Ishikawa (cell line): ENCODE measurements around the gene CIAO3.

Experiments
- CREB1 ChIP-seq: IDR thresholded peaks from 2 replicates; pipeline ENCODE4 v1.6.1; 2012; ENCODE audit warnings: low read depth
- EP300 ChIP-seq: IDR thresholded peaks from 2 replicates; pipeline ENCODE4 v1.6.1; 2012; ENCODE audit warnings: borderline replicate concordance
- FOXM1 ChIP-seq: IDR thresholded peaks from 2 replicates; pipeline ENCODE4 v1.6.1; 2012; ENCODE audit warnings: low read depth, borderline replicate concordance
- RAD21 ChIP-seq: IDR thresholded peaks from 2 replicates; pipeline ENCODE4 v1.6.1; 2012; ENCODE audit warnings: low read depth
- TAF1 ChIP-seq: IDR thresholded peaks from 2 replicates; pipeline ENCODE4 v1.6.1; 2012; ENCODE audit warnings: low read depth, mild to moderate bottlenecking
- TCF12 ChIP-seq: IDR thresholded peaks from 2 replicates; pipeline ENCODE4 v1.6.1; 2012; ENCODE audit warnings: low read depth
- TEAD4 ChIP-seq: IDR thresholded peaks from 2 replicates; pipeline ENCODE4 v1.6.1; 2012
- YY1 ChIP-seq: IDR thresholded peaks from 2 replicates; pipeline ENCODE4 v1.6.1; 2012; ENCODE audit warnings: low read depth
- TF ChIP-seq, protein P1 (sequence below): IDR thresholded peaks from 2 replicates; pipeline ENCODE4 v1.6.1; 2012
- TF ChIP-seq, protein P2 (sequence below): IDR thresholded peaks from 2 replicates; pipeline ENCODE4 v1.6.1; 2012; ENCODE audit warnings: low read depth, mild to moderate bottlenecking

DNA sequence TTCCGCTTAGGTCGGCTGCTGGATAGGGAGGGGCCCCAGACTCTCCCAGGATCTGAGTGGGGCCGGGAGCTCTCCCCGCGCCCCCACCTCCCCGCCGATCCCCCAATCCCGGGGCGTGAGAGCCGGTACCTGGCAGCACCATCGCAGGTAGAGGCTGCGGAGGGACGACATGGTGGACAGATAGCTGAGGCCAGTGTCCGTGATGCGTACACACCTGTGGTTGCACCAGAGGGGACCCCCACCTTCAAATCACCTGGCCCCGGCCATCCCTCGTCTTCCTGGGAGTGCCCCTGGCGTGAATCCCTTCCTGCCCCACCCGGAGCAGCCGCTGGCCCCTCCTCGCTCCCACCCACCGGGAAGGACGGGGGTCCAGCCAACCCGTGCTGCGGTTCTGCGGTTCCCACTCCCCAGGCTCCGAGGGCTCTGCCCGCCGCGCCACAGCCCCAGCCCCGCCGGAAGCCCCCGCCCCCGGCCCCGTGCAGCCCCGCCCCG lies 45.9 kb downstream of the CIAO3 start:
- no peak for TF ChIP-seq EP300
- no peak for TF ChIP-seq TAF1
- TF ChIP-seq CREB1 = no peak
- TF ChIP-seq, protein P1, sequence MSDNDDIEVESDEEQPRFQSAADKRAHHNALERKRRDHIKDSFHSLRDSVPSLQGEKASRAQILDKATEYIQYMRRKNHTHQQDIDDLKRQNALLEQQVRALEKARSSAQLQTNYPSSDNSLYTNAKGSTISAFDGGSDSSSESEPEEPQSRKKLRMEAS = no peak
- TF ChIP-seq TEAD4 = no peak
- no peak for TF ChIP-seq RAD21
- TF ChIP-seq, protein P2, sequence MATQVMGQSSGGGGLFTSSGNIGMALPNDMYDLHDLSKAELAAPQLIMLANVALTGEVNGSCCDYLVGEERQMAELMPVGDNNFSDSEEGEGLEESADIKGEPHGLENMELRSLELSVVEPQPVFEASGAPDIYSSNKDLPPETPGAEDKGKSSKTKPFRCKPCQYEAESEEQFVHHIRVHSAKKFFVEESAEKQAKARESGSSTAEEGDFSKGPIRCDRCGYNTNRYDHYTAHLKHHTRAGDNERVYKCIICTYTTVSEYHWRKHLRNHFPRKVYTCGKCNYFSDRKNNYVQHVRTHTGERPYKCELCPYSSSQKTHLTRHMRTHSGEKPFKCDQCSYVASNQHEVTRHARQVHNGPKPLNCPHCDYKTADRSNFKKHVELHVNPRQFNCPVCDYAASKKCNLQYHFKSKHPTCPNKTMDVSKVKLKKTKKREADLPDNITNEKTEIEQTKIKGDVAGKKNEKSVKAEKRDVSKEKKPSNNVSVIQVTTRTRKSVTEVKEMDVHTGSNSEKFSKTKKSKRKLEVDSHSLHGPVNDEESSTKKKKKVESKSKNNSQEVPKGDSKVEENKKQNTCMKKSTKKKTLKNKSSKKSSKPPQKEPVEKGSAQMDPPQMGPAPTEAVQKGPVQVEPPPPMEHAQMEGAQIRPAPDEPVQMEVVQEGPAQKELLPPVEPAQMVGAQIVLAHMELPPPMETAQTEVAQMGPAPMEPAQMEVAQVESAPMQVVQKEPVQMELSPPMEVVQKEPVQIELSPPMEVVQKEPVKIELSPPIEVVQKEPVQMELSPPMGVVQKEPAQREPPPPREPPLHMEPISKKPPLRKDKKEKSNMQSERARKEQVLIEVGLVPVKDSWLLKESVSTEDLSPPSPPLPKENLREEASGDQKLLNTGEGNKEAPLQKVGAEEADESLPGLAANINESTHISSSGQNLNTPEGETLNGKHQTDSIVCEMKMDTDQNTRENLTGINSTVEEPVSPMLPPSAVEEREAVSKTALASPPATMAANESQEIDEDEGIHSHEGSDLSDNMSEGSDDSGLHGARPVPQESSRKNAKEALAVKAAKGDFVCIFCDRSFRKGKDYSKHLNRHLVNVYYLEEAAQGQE = no peak
- TF ChIP-seq TCF12 = no peak
- TF ChIP-seq FOXM1 = no peak
- TF ChIP-seq YY1 = no peak
